ENCODE results near the gene ALK.

DNA sequence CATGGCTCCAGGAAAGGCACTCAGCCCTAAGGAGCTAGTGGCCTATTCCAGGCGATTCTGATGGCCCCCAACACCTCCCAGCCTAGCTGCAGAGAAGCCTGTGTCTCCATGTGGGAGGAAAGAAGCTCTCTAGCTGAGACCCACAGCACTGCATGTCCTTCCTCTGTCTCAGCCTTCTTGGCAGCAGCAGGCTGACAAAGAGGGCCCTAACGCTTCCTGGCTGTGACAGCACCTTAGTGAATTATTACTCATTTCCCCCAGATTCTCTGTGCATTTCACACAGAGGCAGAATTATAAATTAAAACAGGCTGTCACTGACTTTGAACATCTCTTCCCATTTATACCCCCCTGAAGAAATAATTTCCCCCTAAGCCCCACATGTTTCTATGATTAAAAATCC lies 599.4 kb downstream of the ALK start:
- TF ChIP-seq, protein P1, sequence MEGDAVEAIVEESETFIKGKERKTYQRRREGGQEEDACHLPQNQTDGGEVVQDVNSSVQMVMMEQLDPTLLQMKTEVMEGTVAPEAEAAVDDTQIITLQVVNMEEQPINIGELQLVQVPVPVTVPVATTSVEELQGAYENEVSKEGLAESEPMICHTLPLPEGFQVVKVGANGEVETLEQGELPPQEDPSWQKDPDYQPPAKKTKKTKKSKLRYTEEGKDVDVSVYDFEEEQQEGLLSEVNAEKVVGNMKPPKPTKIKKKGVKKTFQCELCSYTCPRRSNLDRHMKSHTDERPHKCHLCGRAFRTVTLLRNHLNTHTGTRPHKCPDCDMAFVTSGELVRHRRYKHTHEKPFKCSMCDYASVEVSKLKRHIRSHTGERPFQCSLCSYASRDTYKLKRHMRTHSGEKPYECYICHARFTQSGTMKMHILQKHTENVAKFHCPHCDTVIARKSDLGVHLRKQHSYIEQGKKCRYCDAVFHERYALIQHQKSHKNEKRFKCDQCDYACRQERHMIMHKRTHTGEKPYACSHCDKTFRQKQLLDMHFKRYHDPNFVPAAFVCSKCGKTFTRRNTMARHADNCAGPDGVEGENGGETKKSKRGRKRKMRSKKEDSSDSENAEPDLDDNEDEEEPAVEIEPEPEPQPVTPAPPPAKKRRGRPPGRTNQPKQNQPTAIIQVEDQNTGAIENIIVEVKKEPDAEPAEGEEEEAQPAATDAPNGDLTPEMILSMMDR (conservative IDR thresholded peaks at IDR 0.05; ENCODE audit: low read depth in 2 of 2): no peak
- TF ChIP-seq EZH2 (IDR thresholded peaks at IDR 0.05; ENCODE audit: low read depth, unreplicated experiment) (no peak), CREB1 (CRISPR knock-in tag; IDR thresholded peaks at IDR 0.05; ENCODE audit: low read depth) (no peak), EZH2phosphoT487 (IDR thresholded peaks at IDR 0.05; ENCODE audit: unreplicated experiment) (no peak), POLR2AphosphoS5 (IDR thresholded peaks at IDR 0.05; ENCODE audit: low read depth) (no peak), NANOG (IDR thresholded peaks at IDR 0.05; ENCODE audit: borderline replicate concordance) (no peak)
- TF ChIP-seq, protein P2, sequence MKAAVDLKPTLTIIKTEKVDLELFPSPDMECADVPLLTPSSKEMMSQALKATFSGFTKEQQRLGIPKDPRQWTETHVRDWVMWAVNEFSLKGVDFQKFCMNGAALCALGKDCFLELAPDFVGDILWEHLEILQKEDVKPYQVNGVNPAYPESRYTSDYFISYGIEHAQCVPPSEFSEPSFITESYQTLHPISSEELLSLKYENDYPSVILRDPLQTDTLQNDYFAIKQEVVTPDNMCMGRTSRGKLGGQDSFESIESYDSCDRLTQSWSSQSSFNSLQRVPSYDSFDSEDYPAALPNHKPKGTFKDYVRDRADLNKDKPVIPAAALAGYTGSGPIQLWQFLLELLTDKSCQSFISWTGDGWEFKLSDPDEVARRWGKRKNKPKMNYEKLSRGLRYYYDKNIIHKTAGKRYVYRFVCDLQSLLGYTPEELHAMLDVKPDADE (IDR thresholded peaks at IDR 0.05): no peak
